Right lobe of liver (tissue), 6 donors: ENCODE data around the gene SPINT2. TPM values are rescaled to one million over a fixed set of nuclear protein-coding genes. Genes with fewer than 3 reads are reported as not detected.

ENCODE experiments used
- ATAC-seq, 4 donors: fragments of 200-7000 bp; cut with Tn5 transposase; one replicate each; pipeline ENCODE4 v1.9.1; 2020; ENCODE audit warnings: mild to moderate bottlenecking in 4 of 4, moderate library complexity in 4 of 4
- DNase-seq, 3 donors: peaks; one replicate each; pipeline ENCODE4 v3.0.0-alpha.2; 2020
- H3K27ac ChIP-seq, 3 donors: fragments of 200-600 bp; one replicate each; pipeline ENCODE4 v1.8.0; 2022
- H3K27me3 ChIP-seq, 2 donors: fragments of 200-600 bp; one replicate each; pipeline ENCODE4 v1.8.0; 2022
- H3K36me3 ChIP-seq, 4 donors: fragments of 200-600 bp; sonication (generic) in 1 of 4; one replicate each; pipeline versions ENCODE4 v1.5.1 to v1.8.0; 2017 to 2022; ENCODE audit warnings: control low read depth in 1 of 4
- H3K4me1 ChIP-seq, 4 donors: fragments of 200-600 bp; sonication (generic) in 1 of 4; one replicate each; pipeline versions ENCODE4 v1.5.1 to v1.8.0; 2017 to 2022; ENCODE audit warnings: control low read depth in 1 of 4
- H3K4me3 ChIP-seq, 3 donors: fragments of 200-600 bp; one replicate each; pipeline ENCODE4 v1.8.0; 2022
- H3K9me3 ChIP-seq, 4 donors: fragments of 200-600 bp; sonication (generic) in 1 of 4; one replicate each; pipeline versions ENCODE4 v1.5.1 to v1.8.0; 2017 to 2022; ENCODE audit warnings: control low read depth in 1 of 4
- CTCF ChIP-seq, 4 donors: fragments of 200-600 bp in 3 of 4; fragments of 450-650 bp in 1 of 4; IDR thresholded peaks; one replicate each; pipeline versions ENCODE4 v1.5.1 to v1.8.0; 2016 to 2022; ENCODE audit warnings: antibody characterized with exemption in 4 of 4, mild to moderate bottlenecking in 2 of 4
- POLR2A ChIP-seq: fragments of 450-650 bp; IDR thresholded peaks from one replicate; pipeline ENCODE4 v1.6.1; 2017; ENCODE audit warnings: antibody characterized with exemption, mild to moderate bottlenecking
- WGBS: methylation state at CpG from one replicate; pipeline ENCODE4 v1.1.6; 2018; ENCODE audit warnings: low coverage, low lambda C conversion rate; ENCODE audit not compliant: insufficient coverage; ENCODE audit errors: missing lambda C conversion rate; 5-methylcytosine and 5-hydroxymethylcytosine counted together
- intact Hi-C, 2 donors: fragments of 100-400 bp; cut with DNase I; formaldehyde crosslinking; loops; one replicate each; pipeline versions ENCODE4 v1.11.2 to v1.14.1; 2022
- total RNA-seq, 6 experiments: library from RNA; depleted of rRNA in 2 of 6; stranded (reverse); fragments of >200 nt in 2 of 6; fragmentation: NEBNext Ultra II Directional in 3 of 6; extraction: Animal tissue kit (Norgen Biotek cat#: 25700) in 3 of 6; gene quantifications; one replicate each; pipeline versions ENCODE4 v1.1.0 to v1.2.4, GENCODE V29; 2016 to 2023
- donor health status: DM: no; HTN: yes; CAD: no.
- donor health status: DM: no; HTN: no; CAD: no.
- donor health status: DM: no; HTN: no; CAD: no.
- donor health status: DM: no; HTN: yes; CAD: no.
- donor health status: DM: no; HTN: yes; CAD: no.

Gene SPINT2
- total RNA-seq, 6 experiments from 2014 or later, result 3.5 to 19.1 (median 6.2) TPM

- H3K4me1 ChIP-seq, result peaks cover 0 to 3% (median 0%) of the 10 kb centered on the region in 4 donors
- no peaks in the 10 kb centered on the region for H3K36me3 ChIP-seq
- ATAC-seq, result no peak
- no peaks in the 10 kb centered on the region for H3K9me3 ChIP-seq
- WGBS, result 89% methylated on average over 8 of the region's 8 CpGs
- intact Hi-C loops, result no loop called here
- no peak for DNase-seq
- no peak overlapping the region for H3K4me3 ChIP-seq
- no peak overlapping the region for H3K27ac ChIP-seq
- TF ChIP-seq CTCF (IDR thresholded peaks at IDR 0.05) (no peak), POLR2A (no peak)
- no peaks in the 10 kb centered on the region for H3K27me3 ChIP-seq
These were observed 18.9 kb downstream of the SPINT2 start for GRCh38 chr19:38283271-38283670.

- Histone ChIP-seq H3K4me1 (peaks cover 0 to 3% (median 0%) of the 10 kb centered on the region in 4 donors), H3K27me3 (no peaks in the 10 kb centered on the region), H3K36me3 (no peaks in the 10 kb centered on the region), H3K4me3 (no peak overlapping the region), H3K27ac (peak overlapping the region in 1 of 3 donors; percentile 51), H3K9me3 (no peaks in the 10 kb centered on the region)
- peak; percentile 37 to 68 (median 54) for ATAC-seq
- TF ChIP-seq CTCF (IDR thresholded peaks at IDR 0.05), result no peak
- no peak for TF ChIP-seq POLR2A
- DNase-seq, result no peak
- 56% methylated on average over 7 of the region's 7 CpGs for WGBS
- intact Hi-C loops, result no loop called here
These were observed 20.0 kb downstream of the SPINT2 start for GRCh38 chr19:38284422-38284821.

GRCh38 chr19:38285567-38285966, 21.2 kb downstream of the SPINT2 start:
- intact Hi-C loops, result no loop called here
- no peak for ATAC-seq
- Histone ChIP-seq H3K9me3 (no peaks in the 10 kb centered on the region), H3K4me1 (peaks cover 0 to 3% (median 0%) of the 10 kb centered on the region in 4 donors), H3K27me3 (no peaks in the 10 kb centered on the region), H3K4me3 (no peak overlapping the region), H3K27ac (peak overlapping the region in 1 of 3 donors; percentile 13), H3K36me3 (no peaks in the 10 kb centered on the region)
- TF ChIP-seq POLR2A (no peak), CTCF (IDR thresholded peaks at IDR 0.05) (no peak)
- WGBS, result 77% methylated on average over 5 of the region's 5 CpGs
- DNase-seq, result no peak

GRCh38 chr19:38287604-38288003, 23.2 kb downstream of the SPINT2 start:
- H3K36me3 ChIP-seq, result no peaks in the 10 kb centered on the region
- no peaks in the 10 kb centered on the region for H3K9me3 ChIP-seq
- WGBS, result 77% methylated on average over 9 of the region's 9 CpGs
- peak in 3 of 4 donors; percentile 27 to 65 (median 43) for ATAC-seq
- no peak overlapping the region for H3K27ac ChIP-seq
- intact Hi-C loops, result no loop called here
- TF ChIP-seq POLR2A, result no peak
- no peak for TF ChIP-seq CTCF (IDR thresholded peaks at IDR 0.05)
- H3K27me3 ChIP-seq, result no peaks in the 10 kb centered on the region
- H3K4me1 ChIP-seq, result peaks cover 0 to 3% (median 0%) of the 10 kb centered on the region in 4 donors
- no peak overlapping the region for H3K4me3 ChIP-seq
- no peak for DNase-seq
